ENCODE measurements around the gene AQP9. TPM values are rescaled to one million over a fixed set of nuclear protein-coding genes. Genes with fewer than 3 reads are reported as not detected.

Gene AQP9
- total RNA-seq, 1 donor from 2014 or later = not detected

DNA sequence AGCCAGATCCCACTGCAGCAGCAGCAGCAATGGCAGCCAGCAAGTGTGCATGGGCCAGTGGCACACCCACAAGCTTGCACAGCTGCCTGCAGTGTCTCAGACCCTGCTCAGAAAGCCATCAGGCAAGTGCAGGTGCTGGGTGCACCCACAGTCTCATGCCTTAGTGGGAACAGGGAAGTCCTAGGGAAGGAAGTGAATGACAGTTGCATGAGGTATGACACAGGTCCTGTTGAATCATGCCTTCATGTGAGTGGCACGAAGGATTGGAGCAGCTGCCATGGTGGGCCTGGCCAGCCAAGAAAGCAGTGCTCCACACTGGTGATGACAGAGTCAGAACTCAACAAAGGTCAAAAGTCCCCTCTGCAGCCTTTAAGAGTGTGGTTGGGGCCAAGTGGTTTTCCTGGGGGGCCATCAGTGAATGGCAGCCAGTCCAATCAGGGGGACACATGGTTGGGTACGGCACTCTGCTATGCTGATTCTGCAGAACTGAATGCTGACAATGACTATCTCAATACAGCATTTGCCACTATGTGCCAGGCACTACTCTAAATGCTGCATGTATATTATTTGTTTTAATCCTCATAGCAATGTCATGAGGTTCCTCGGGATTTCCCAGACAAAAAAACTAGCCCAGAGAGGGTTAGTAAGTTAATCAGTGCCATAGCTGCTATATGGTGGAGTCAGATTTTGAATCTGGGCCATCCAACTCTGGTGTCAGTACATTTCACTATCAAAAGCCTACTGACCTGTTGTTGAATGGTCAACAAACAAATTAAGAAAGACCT, 94.3 kb downstream of the AQP9 start:
- Mint-ChIP-seq H3K4me1 (ENCODE audit: low read depth, unreplicated experiment) (peaks cover 17% of the 10 kb centered on the region), H3K27ac (ENCODE audit: unreplicated experiment) (no peak overlapping the region), H3K27me3 (ENCODE audit: low read depth, unreplicated experiment) (no peaks in the 10 kb centered on the region), H3K9me3 (ENCODE audit: unreplicated experiment) (no peaks in the 10 kb centered on the region), H3K36me3 (ENCODE audit: low read depth, unreplicated experiment) (no peaks in the 10 kb centered on the region), H3K4me3 (ENCODE audit: unreplicated experiment) (no peak overlapping the region)
- Histone ChIP-seq H3K4me2 (ENCODE audit: low read length) (no peak overlapping the region), H3K4me1 (ENCODE audit: insufficient read depth, low read length) (peaks cover 21% of the 10 kb centered on the region), H3K9me3 (ENCODE audit: insufficient read depth, low read depth, low read length) (no peaks in the 10 kb centered on the region), H3K36me3 (ENCODE audit: insufficient read depth, low read length) (no peaks in the 10 kb centered on the region), H3K79me2 (ENCODE audit: insufficient read depth, low read length) (no peaks in the 10 kb centered on the region), H4K20me1 (ENCODE audit: insufficient read depth, low read length) (no peaks in the 10 kb centered on the region), H2AFZ (ENCODE audit: low read depth, low read length) (no peak overlapping the region), H3K9ac (ENCODE audit: low read length) (no peak overlapping the region), H3K4me3 (ENCODE audit: insufficient read depth, low read depth, low read length) (no peak overlapping the region), H3K27ac (ENCODE audit: low read depth, low read length) (no peak overlapping the region), H3K27me3 (ENCODE audit: insufficient read depth, low read length) (no peaks in the 10 kb centered on the region)
- FAIRE-seq (no peak), DNase-seq (ENCODE audit: low read depth) (no peak)
- TF ChIP-seq EZH2 (IDR thresholded peaks at IDR 0.05; ENCODE audit: insufficient read depth, low read length) (no peak), CTCF (IDR thresholded peaks at IDR 0.05; ENCODE audit: insufficient read depth, low read depth, low read length) (no peak)

DNA sequence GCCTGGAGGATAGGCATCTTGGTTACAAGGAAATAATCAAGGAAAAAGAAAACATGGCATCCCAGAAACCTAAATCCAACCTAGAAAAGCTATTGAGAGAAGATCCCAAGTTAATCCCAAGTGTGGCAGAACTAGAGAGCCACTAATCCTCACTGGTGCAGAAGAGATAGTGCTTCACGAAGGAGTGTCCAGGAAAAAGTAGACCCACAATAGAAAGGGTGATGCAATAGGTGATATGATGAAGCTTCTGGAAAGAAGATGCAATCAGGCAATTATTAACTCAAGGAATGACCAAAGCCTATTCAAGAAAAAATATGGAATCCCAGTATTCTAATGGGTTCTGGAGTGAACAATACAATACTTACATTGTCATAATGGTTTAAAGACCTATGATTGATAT, 95.2 kb downstream of the AQP9 start:
- Histone ChIP-seq H2AFZ (ENCODE audit: low read depth, low read length) (no peak overlapping the region), H3K9ac (ENCODE audit: low read length) (no peak overlapping the region), H4K20me1 (ENCODE audit: insufficient read depth, low read length) (no peaks in the 10 kb centered on the region), H3K36me3 (ENCODE audit: insufficient read depth, low read length) (no peaks in the 10 kb centered on the region), H3K27ac (ENCODE audit: low read depth, low read length) (no peak overlapping the region), H3K4me2 (ENCODE audit: low read length) (no peak overlapping the region), H3K4me3 (ENCODE audit: insufficient read depth, low read depth, low read length) (no peak overlapping the region), H3K9me3 (ENCODE audit: insufficient read depth, low read depth, low read length) (no peaks in the 10 kb centered on the region), H3K27me3 (ENCODE audit: insufficient read depth, low read length) (no peaks in the 10 kb centered on the region), H3K79me2 (ENCODE audit: insufficient read depth, low read length) (no peaks in the 10 kb centered on the region), H3K4me1 (ENCODE audit: insufficient read depth, low read length) (peaks cover 17% of the 10 kb centered on the region)
- Mint-ChIP-seq H3K4me1 (ENCODE audit: low read depth, unreplicated experiment) (peaks cover 13% of the 10 kb centered on the region), H3K27ac (ENCODE audit: unreplicated experiment) (no peak overlapping the region), H3K27me3 (ENCODE audit: low read depth, unreplicated experiment) (no peaks in the 10 kb centered on the region), H3K4me3 (ENCODE audit: unreplicated experiment) (no peak overlapping the region), H3K36me3 (ENCODE audit: low read depth, unreplicated experiment) (peaks cover 2% of the 10 kb centered on the region), H3K9me3 (ENCODE audit: unreplicated experiment) (peaks cover under 1% of the 10 kb centered on the region)
- no peak for TF ChIP-seq CTCF (IDR thresholded peaks at IDR 0.05; ENCODE audit: insufficient read depth, low read depth, low read length)
- TF ChIP-seq EZH2 (IDR thresholded peaks at IDR 0.05; ENCODE audit: insufficient read depth, low read length) = no peak
- no peak for FAIRE-seq
- DNase-seq (ENCODE audit: low read depth) = no peak

Other genes with a start within 250 kb of the AQP9 start
- gene ALDH1A2, start 72.7 kb upstream of the AQP9 start, total RNA-seq = 0.98 and 1.7 TPM in 2 replicates